Neural cell (in vitro differentiated cells): ENCODE data around the gene STK36.

Experiments
- EP300 ChIP-seq: fragments of 450-650 bp; conservative IDR thresholded peaks from 2 replicates; pipeline ENCODE4 v1.6.1; 2014; ENCODE audit warnings: antibody characterized with exemption, mild to moderate bottlenecking, moderate library complexity; ENCODE audit not compliant: poor library complexity, severe bottlenecking
- EZH2 ChIP-seq: fragments of 200-600, 300-800 bp; shearing (Covaris generic), sonication (generic); IDR thresholded peaks from 2 replicates; pipeline ENCODE4 v1.6.1; 2014; ENCODE audit warnings: antibody characterized with exemption, low read length, borderline replicate concordance, mild to moderate bottlenecking; ENCODE audit not compliant: insufficient read depth, poor library complexity, severe bottlenecking
- MXI1 ChIP-seq: fragments of 450-650 bp; conservative IDR thresholded peaks from 2 replicates; pipeline ENCODE4 v1.6.1; 2014; ENCODE audit warnings: antibody characterized with exemption, mild to moderate bottlenecking; ENCODE audit not compliant: poor library complexity, severe bottlenecking
- POLR2AphosphoS5 ChIP-seq: IDR thresholded peaks from 2 replicates; pipeline ENCODE4 v1.6.1; 2012
- TAF1 ChIP-seq: IDR thresholded peaks from 2 replicates; pipeline ENCODE4 v1.6.1; 2012; ENCODE audit warnings: low read depth
- TF ChIP-seq, protein P1 (sequence below): fragments of 450-650 bp; IDR thresholded peaks from 2 replicates; pipeline ENCODE4 v1.5.1; 2014; ENCODE audit warnings: antibody characterized with exemption, mild to moderate bottlenecking, moderate library complexity; ENCODE audit not compliant: poor library complexity, severe bottlenecking

DNA sequence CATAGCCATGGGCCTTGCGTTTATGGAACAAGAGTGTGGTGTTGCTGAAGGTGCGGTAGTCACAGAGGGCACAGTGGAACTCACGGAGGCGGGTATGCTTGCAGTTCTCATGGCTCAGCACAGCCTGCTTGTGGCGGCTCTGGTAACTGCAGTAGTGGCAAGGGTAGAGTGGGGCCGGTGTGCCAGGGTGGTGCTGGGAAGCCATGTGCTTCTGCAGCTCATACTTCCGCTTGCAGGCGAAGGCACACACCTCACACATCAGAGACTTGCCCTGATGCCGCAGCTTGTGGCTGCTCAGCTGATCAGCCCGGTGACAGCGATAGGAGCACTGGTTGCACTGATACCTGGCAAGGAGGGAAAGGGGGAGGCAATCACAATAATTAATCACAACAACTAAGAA is 27.2 kb upstream of the STK36 start:
- no peak for TF ChIP-seq EP300
- TF ChIP-seq, protein P1, sequence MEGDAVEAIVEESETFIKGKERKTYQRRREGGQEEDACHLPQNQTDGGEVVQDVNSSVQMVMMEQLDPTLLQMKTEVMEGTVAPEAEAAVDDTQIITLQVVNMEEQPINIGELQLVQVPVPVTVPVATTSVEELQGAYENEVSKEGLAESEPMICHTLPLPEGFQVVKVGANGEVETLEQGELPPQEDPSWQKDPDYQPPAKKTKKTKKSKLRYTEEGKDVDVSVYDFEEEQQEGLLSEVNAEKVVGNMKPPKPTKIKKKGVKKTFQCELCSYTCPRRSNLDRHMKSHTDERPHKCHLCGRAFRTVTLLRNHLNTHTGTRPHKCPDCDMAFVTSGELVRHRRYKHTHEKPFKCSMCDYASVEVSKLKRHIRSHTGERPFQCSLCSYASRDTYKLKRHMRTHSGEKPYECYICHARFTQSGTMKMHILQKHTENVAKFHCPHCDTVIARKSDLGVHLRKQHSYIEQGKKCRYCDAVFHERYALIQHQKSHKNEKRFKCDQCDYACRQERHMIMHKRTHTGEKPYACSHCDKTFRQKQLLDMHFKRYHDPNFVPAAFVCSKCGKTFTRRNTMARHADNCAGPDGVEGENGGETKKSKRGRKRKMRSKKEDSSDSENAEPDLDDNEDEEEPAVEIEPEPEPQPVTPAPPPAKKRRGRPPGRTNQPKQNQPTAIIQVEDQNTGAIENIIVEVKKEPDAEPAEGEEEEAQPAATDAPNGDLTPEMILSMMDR: no peak
- TF ChIP-seq POLR2AphosphoS5: no peak
- no peak for TF ChIP-seq MXI1
- no peak for TF ChIP-seq EZH2
- TF ChIP-seq TAF1: no peak
